H9 (cell line): ENCODE measurements around the gene LIMA1. TPM values are rescaled to one million over a fixed set of nuclear protein-coding genes. Genes with fewer than 3 reads are reported as not detected.

Experiments used
- DNase-seq: peaks from one replicate; pipeline ENCODE4 v3.0.0-alpha.2; 2017
- H2AFZ ChIP-seq: one replicate; pipeline ENCODE4 v1.6.1; 2013; ENCODE audit warnings: mild to moderate bottlenecking, low read length, control low read depth, moderate library complexity
- H2AK5ac ChIP-seq: 2 replicates; pipeline ENCODE4 v1.6.1; 2013; ENCODE audit warnings: low read length, control low read depth, mixed read lengths; ENCODE audit not compliant: insufficient read length
- H2BK120ac ChIP-seq: one replicate; pipeline ENCODE4 v1.6.1; 2013; ENCODE audit warnings: low read depth, mild to moderate bottlenecking, low read length, control low read depth, inconsistent platforms; ENCODE audit not compliant: poor library complexity, severe bottlenecking
- H2BK12ac ChIP-seq: 2 replicates; pipeline ENCODE4 v1.6.1; 2013; ENCODE audit warnings: low read length, control low read depth, mixed read lengths, low read depth; ENCODE audit not compliant: insufficient read length
- H2BK15ac ChIP-seq: 2 replicates; pipeline ENCODE4 v1.6.1; 2013; ENCODE audit warnings: low read depth, low read length, control low read depth
- H2BK20ac ChIP-seq: one replicate; pipeline ENCODE4 v1.6.1; 2013; ENCODE audit warnings: low read depth, mild to moderate bottlenecking, low read length, control low read depth, inconsistent platforms; ENCODE audit not compliant: poor library complexity, severe bottlenecking
- H2BK5ac ChIP-seq: 2 replicates; pipeline ENCODE4 v1.6.1; 2013; ENCODE audit warnings: low read length, control low read depth, mixed read lengths; ENCODE audit not compliant: insufficient read length
- H3K14ac ChIP-seq: 2 replicates; pipeline ENCODE4 v1.6.1; 2013; ENCODE audit warnings: low read length, control low read depth; ENCODE audit not compliant: insufficient read depth
- H3K18ac ChIP-seq: 2 replicates; pipeline ENCODE4 v1.6.1; 2013; ENCODE audit warnings: low read depth, mild to moderate bottlenecking, mixed read lengths, low read length, control low read depth; ENCODE audit not compliant: insufficient read length
- H3K23ac ChIP-seq: 2 replicates; pipeline ENCODE4 v1.6.1; 2013; ENCODE audit warnings: low read length, control low read depth, mixed read lengths, low read depth; ENCODE audit not compliant: insufficient read length
- H3K23me2 ChIP-seq: 2 replicates; pipeline ENCODE4 v1.6.1; 2013; ENCODE audit warnings: low read depth, mild to moderate bottlenecking, mixed read lengths, low read length, control low read depth; ENCODE audit not compliant: insufficient read length, poor library complexity, severe bottlenecking
- H3K27ac ChIP-seq: 2 replicates; pipeline ENCODE4 v1.5.1; 2013; ENCODE audit warnings: low read length, control low read depth, mixed read lengths, low read depth; ENCODE audit not compliant: insufficient read length
- H3K27me3 ChIP-seq: 2 replicates; pipeline ENCODE4 v1.6.1; 2013; ENCODE audit warnings: low read length, control low read depth, inconsistent platforms; ENCODE audit not compliant: insufficient read depth
- H3K4ac ChIP-seq: 2 replicates; pipeline ENCODE4 v1.6.1; 2013; ENCODE audit warnings: low read depth, mild to moderate bottlenecking, control low read depth, inconsistent platforms, low read length, moderate library complexity
- H3K4me1 ChIP-seq: 2 replicates; pipeline ENCODE4 v1.6.1; 2013; ENCODE audit warnings: low read length, control low read depth, inconsistent platforms; ENCODE audit not compliant: insufficient read depth
- H3K4me2 ChIP-seq: 2 replicates; pipeline ENCODE4 v1.6.1; 2013; ENCODE audit warnings: low read length, control low read depth, mixed read lengths; ENCODE audit not compliant: insufficient read length, insufficient read depth
- H3K56ac ChIP-seq: 2 replicates; pipeline ENCODE4 v1.6.1; 2013; ENCODE audit warnings: low read depth, mild to moderate bottlenecking, mixed read lengths, low read length, control low read depth; ENCODE audit not compliant: insufficient read length
- H3K79me1 ChIP-seq: 2 replicates; pipeline ENCODE4 v1.6.1; 2013; ENCODE audit warnings: low read depth, mild to moderate bottlenecking, moderate library complexity, low read length, control low read depth, inconsistent platforms; ENCODE audit not compliant: insufficient read depth, poor library complexity, severe bottlenecking
- H3K79me2 ChIP-seq: 2 replicates; pipeline ENCODE4 v1.6.1; 2013; ENCODE audit warnings: low read length, control low read depth, inconsistent platforms; ENCODE audit not compliant: insufficient read depth
- H3K9ac ChIP-seq: 2 replicates; pipeline ENCODE4 v1.6.1; 2013; ENCODE audit warnings: low read length, control low read depth, mixed read lengths; ENCODE audit not compliant: insufficient read length; ENCODE audit errors: extremely low read depth
- H3K9me3 ChIP-seq: one replicate; pipeline ENCODE4 v1.6.1; 2013; ENCODE audit warnings: low read depth, low read length, inconsistent platforms; ENCODE audit not compliant: control insufficient read depth
- H3T11ph ChIP-seq: one replicate; pipeline ENCODE4 v1.6.1; 2013; ENCODE audit warnings: mild to moderate bottlenecking, low read length, control low read depth, inconsistent platforms
- H4K20me1 ChIP-seq: one replicate; pipeline ENCODE4 v1.6.1; 2013; ENCODE audit not compliant: control insufficient read depth, insufficient read length, insufficient read depth
- H4K5ac ChIP-seq: 2 replicates; pipeline ENCODE4 v1.6.1; 2013; ENCODE audit warnings: low read depth, mild to moderate bottlenecking, mixed read lengths, low read length, control low read depth; ENCODE audit not compliant: insufficient read length
- H4K8ac ChIP-seq: replicated peaks from 2 replicates; pipeline ENCODE4 v1.6.1; 2013; ENCODE audit warnings: low read length, control low read depth, mixed read lengths, low read depth; ENCODE audit not compliant: insufficient read length
- H4K91ac ChIP-seq: 2 replicates; pipeline ENCODE4 v1.6.1; 2013; ENCODE audit warnings: low read depth, mild to moderate bottlenecking, moderate library complexity, mixed read lengths, low read length, control low read depth; ENCODE audit not compliant: insufficient read length
- H3K27ac Mint-ChIP-seq, 3 experiments: 2 replicates in 2 of 3; 3 replicates in 1 of 3; pipeline ENCODE4 v1.8.0; 2020 to 2021; ENCODE audit warnings: mixed read lengths in 3 of 3, mild to moderate bottlenecking in 1 of 3, moderate library complexity in 1 of 3
- H3K27me3 Mint-ChIP-seq: 2 replicates; pipeline ENCODE4 v1.8.0; 2021; ENCODE audit warnings: low read depth, mild to moderate bottlenecking, moderate library complexity, mixed read lengths
- H3K36me3 Mint-ChIP-seq, 3 experiments: 2 replicates in 2 of 3; 3 replicates in 1 of 3; pipeline ENCODE4 v1.8.0; 2020 to 2021; ENCODE audit warnings: low read depth in 3 of 3, mixed read lengths in 3 of 3; ENCODE audit not compliant: insufficient read depth in 1 of 3
- H3K4me1 Mint-ChIP-seq, 2 experiments: 2 replicates each; pipeline ENCODE4 v1.8.0; 2020; ENCODE audit warnings: mixed read lengths in 2 of 2
- H3K4me3 Mint-ChIP-seq, 2 experiments: 2 replicates in 1 of 2; 3 replicates in 1 of 2; pipeline ENCODE4 v1.8.0; 2020 to 2021; ENCODE audit warnings: mild to moderate bottlenecking in 2 of 2, mixed read lengths in 2 of 2, moderate library complexity in 1 of 2
- H3K9me3 Mint-ChIP-seq, 2 experiments: 2 replicates in 1 of 2; 3 replicates in 1 of 2; pipeline ENCODE4 v1.8.0; 2020; ENCODE audit warnings: mild to moderate bottlenecking in 2 of 2, mixed read lengths in 2 of 2, moderate library complexity in 1 of 2
- CTCF ChIP-seq: fragments of 200-600 bp; sonication (generic); conservative IDR thresholded peaks from 3 replicates; pipeline ENCODE4 v1.8.0; 2021; ENCODE audit warnings: antibody characterized with exemption, mild to moderate bottlenecking
- WGBS: extraction: QIAGEN DNeasy Blood & Tissue Kit; methylation state at CpG from one replicate; pipeline ENCODE4 v1.1.7; 2013; ENCODE audit warnings: missing lambda C conversion rate, low lambda C conversion rate, mixed read lengths; ENCODE audit not compliant: insufficient read length; ENCODE audit errors: extremely low coverage; 5-methylcytosine and 5-hydroxymethylcytosine counted together
- total RNA-seq: library from RNA; stranded (reverse); gene quantifications from 2 replicates; pipeline ENCODE4 v1.2.1, GENCODE V29; 2021

Gene LIMA1
- total RNA-seq, 1 experiment from 2014 or later = 40.8 TPM

- no peak overlapping the region for H4K8ac ChIP-seq
- H3T11ph ChIP-seq = no peak overlapping the region
- Mint-ChIP-seq H3K27me3 (no peaks in the 10 kb centered on the region), H3K36me3 (peaks cover 21 to 55% (median 25%) of the 10 kb centered on the region in 3 experiments; a peak in 6 of 7 replicates), H3K4me1 (peaks cover 4 to 6% of the 10 kb centered on the region in 2 experiments), H3K4me3 (no peak overlapping the region), H3K9me3 (no peaks in the 10 kb centered on the region), H3K27ac (0 out of 7 replicates have a peak overlapping the region, but pooled peaks of 1 of the 3 experiments have one; percentile 5)
- no peak overlapping the region for H4K91ac ChIP-seq
- no peak overlapping the region for H3K23ac ChIP-seq
- H2BK120ac ChIP-seq = no peak overlapping the region
- H2BK20ac ChIP-seq = no peak overlapping the region
- no peaks in the 10 kb centered on the region; the same call in 1 of the 2 replicates for H3K4me1 ChIP-seq
- WGBS = no CpG with 5 or more reads among the region's 5 CpGs
- no peaks in the 10 kb centered on the region for H3K27me3 ChIP-seq
- no peak overlapping the region for H3K27ac ChIP-seq
- no peaks in the 10 kb centered on the region for H4K20me1 ChIP-seq
- H3K23me2 ChIP-seq = no peaks in the 10 kb centered on the region
- no peaks in the 10 kb centered on the region for H3K79me1 ChIP-seq
- H3K4me2 ChIP-seq = no peak overlapping the region
- no peaks in the 10 kb centered on the region for H3K9me3 ChIP-seq
- no peak overlapping the region for H2AK5ac ChIP-seq
- no peak overlapping the region for H3K4ac ChIP-seq
- H2BK12ac ChIP-seq = no peak overlapping the region
- no peak for TF ChIP-seq CTCF
- H3K9ac ChIP-seq = no peak overlapping the region
- H2BK15ac ChIP-seq = no peak overlapping the region
- H3K18ac ChIP-seq = no peak overlapping the region
- H3K79me2 ChIP-seq = no peaks in the 10 kb centered on the region
- H4K5ac ChIP-seq = no peak overlapping the region
- no peak overlapping the region for H2BK5ac ChIP-seq
- DNase-seq = no peak
- no peak overlapping the region for H2AFZ ChIP-seq
- no peak overlapping the region for H3K14ac ChIP-seq
- no peak overlapping the region for H3K56ac ChIP-seq
Measured at GRCh38 chr12:50197297-50197727, 86.0 kb downstream of the LIMA1 start.
